CD14-positive monocyte (primary cell): ENCODE measurements around the gene ANTXR2. TPM values are rescaled to one million over a fixed set of nuclear protein-coding genes. Genes with fewer than 3 reads are reported as not detected.

Source experiments
- DNase-seq, 3 donors: peaks; one replicate each; pipeline ENCODE4 v3.0.0-alpha.2; 2011 to 2022
- H2AFZ ChIP-seq: 2 replicates; pipeline ENCODE4 v1.6.0; 2012; ENCODE audit warnings: mild to moderate bottlenecking, low read depth, low read length, inconsistent platforms; ENCODE audit not compliant: insufficient read depth, poor library complexity, severe bottlenecking
- H3K27ac ChIP-seq, 2 donors: 1 replicate in 1 of 2; 2 replicates in 1 of 2; pipeline ENCODE4 v1.5.1; 2012 to 2013; ENCODE audit warnings: low read length in 2 of 2, control low read depth in 1 of 2, inconsistent platforms in 1 of 2, low read depth in 1 of 2, mild to moderate bottlenecking in 1 of 2
- H3K27me3 ChIP-seq, 2 donors: one replicate each; pipeline versions ENCODE4 v1.6.0 to v1.6.1; 2011 to 2013; ENCODE audit warnings: low read length in 2 of 2; ENCODE audit not compliant: control insufficient read depth in 2 of 2, insufficient read depth in 2 of 2
- H3K36me3 ChIP-seq, 2 donors: replicated peaks in 1 of 2; 1 replicate in 1 of 2; 2 replicates in 1 of 2; pipeline versions ENCODE4 v1.5.1 to v1.6.1; 2012 to 2013; ENCODE audit warnings: low read length in 2 of 2, control low read depth in 1 of 2, inconsistent platforms in 1 of 2, mild to moderate bottlenecking in 1 of 2; ENCODE audit not compliant: insufficient read depth in 2 of 2, control insufficient read depth in 1 of 2
- H3K4me1 ChIP-seq, 2 donors: 1 replicate in 1 of 2; 2 replicates in 1 of 2; pipeline versions ENCODE4 v1.5.1 to v1.6.1; 2012 to 2013; ENCODE audit warnings: low read length in 2 of 2, control low read depth in 1 of 2, inconsistent platforms in 1 of 2, mild to moderate bottlenecking in 1 of 2, moderate library complexity in 1 of 2; ENCODE audit not compliant: insufficient read depth in 2 of 2, control insufficient read depth in 1 of 2
- H3K4me2 ChIP-seq: replicated peaks from 2 replicates; pipeline ENCODE3; 2012; ENCODE audit warnings: low read length, moderate library complexity, mild to moderate bottlenecking; ENCODE audit not compliant: poor library complexity, severe bottlenecking; ENCODE audit errors: extremely low read depth
- H3K4me3 ChIP-seq, 3 experiments: fragments of 200-600 bp in 1 of 3; sonication (generic) in 1 of 3; replicated peaks in 1 of 3; 1 replicate in 2 of 3; 2 replicates in 1 of 3; pipeline ENCODE4 v1.5.1; 2011 to 2013; ENCODE audit warnings: low read length in 3 of 3, mild to moderate bottlenecking in 3 of 3, control low read depth in 2 of 3, low read depth in 2 of 3, inconsistent platforms in 1 of 3, moderate library complexity in 1 of 3
- H3K79me2 ChIP-seq: 2 replicates; pipeline ENCODE4 v1.6.0; 2012; ENCODE audit warnings: mild to moderate bottlenecking, control low read depth, inconsistent platforms, low read length, moderate library complexity; ENCODE audit not compliant: insufficient read depth
- H3K9ac ChIP-seq: 2 replicates; pipeline ENCODE4 v1.6.0; 2017; ENCODE audit warnings: low read length, mild to moderate bottlenecking; ENCODE audit not compliant: insufficient read depth, poor library complexity, severe bottlenecking
- H3K9me3 ChIP-seq, 2 donors: replicated peaks in 1 of 2; 1 replicate in 1 of 2; 2 replicates in 1 of 2; pipeline versions ENCODE4 v1.5.1 to v1.6.1; 2012 to 2013; ENCODE audit warnings: low read length in 2 of 2, control low read depth in 1 of 2; ENCODE audit not compliant: control insufficient read depth in 1 of 2, insufficient read depth in 1 of 2
- H4K20me1 ChIP-seq: 2 replicates; pipeline ENCODE4 v1.6.0; 2012; ENCODE audit warnings: mild to moderate bottlenecking, low read length, control low read depth, moderate library complexity; ENCODE audit not compliant: insufficient read depth
- H3K27ac Mint-ChIP-seq, 7 donors: one replicate each; pipeline ENCODE4 v1.8.0; 2020; ENCODE audit warnings: mild to moderate bottlenecking in 7 of 7, mixed read lengths in 7 of 7, moderate library complexity in 6 of 7, inconsistent platforms in 2 of 7
- H3K27me3 Mint-ChIP-seq, 3 donors: one replicate each; pipeline ENCODE4 v1.8.0; 2021 to 2022; ENCODE audit warnings: low read depth in 3 of 3, mild to moderate bottlenecking in 3 of 3, mixed read lengths in 3 of 3, moderate library complexity in 3 of 3, inconsistent platforms in 1 of 3
- H3K36me3 Mint-ChIP-seq, 2 donors: one replicate each; pipeline ENCODE4 v1.8.0; 2020; ENCODE audit warnings: mixed read lengths in 2 of 2, inconsistent platforms in 1 of 2, mild to moderate bottlenecking in 1 of 2
- H3K4me1 Mint-ChIP-seq: one replicate; pipeline ENCODE4 v1.8.0; 2020; ENCODE audit warnings: mild to moderate bottlenecking, mixed read lengths
- H3K4me3 Mint-ChIP-seq, 2 donors: one replicate each; pipeline ENCODE4 v1.8.0; 2020; ENCODE audit warnings: mild to moderate bottlenecking in 2 of 2, mixed read lengths in 2 of 2, moderate library complexity in 1 of 2
- H3K9me3 Mint-ChIP-seq, 7 donors: one replicate each; pipeline ENCODE4 v1.8.0; 2020 to 2022; ENCODE audit warnings: mixed read lengths in 7 of 7, mild to moderate bottlenecking in 6 of 7, moderate library complexity in 6 of 7, inconsistent platforms in 2 of 7
- CTCF ChIP-seq: fragments of 200-600 bp; IDR thresholded peaks from one replicate; pipeline ENCODE4 v1.8.0; 2022; ENCODE audit warnings: antibody characterized with exemption, mild to moderate bottlenecking
- WGBS: methylation state at CpG from one replicate; pipeline ENCODE4 v1.1.5; 2013; ENCODE audit warnings: missing lambda C conversion rate; ENCODE audit not compliant: insufficient coverage; 5-methylcytosine and 5-hydroxymethylcytosine counted together
- intact Hi-C, 2 donors: fragments of 100-400 bp; cut with micrococcal nuclease; formaldehyde crosslinking; loops; one replicate each; pipeline versions ENCODE4 v1.15.0 to v1.15.1; 2023
- polyA plus RNA-seq, 3 donors: library from polyadenylated mRNA; depleted of rRNA in 1 of 3; unstranded in 2 of 3; stranded (reverse) in 1 of 3; fragments of 300-500 nt in 2 of 3; fragments of >200 nt in 1 of 3; fragmentation: Illumina TruSeq in 2 of 3; gene quantifications; 1 replicate in 2 of 3; 2 replicates in 1 of 3; pipeline ENCODE4 v1.2.3, GENCODE V29; 2012 to 2021

ANTXR2 gene
- polyA plus RNA-seq, 3 donors = 15.4 to 69.6 (median 59.2) TPM

- Mint-ChIP-seq H3K4me3 (no peak overlapping the region), H3K27me3 (no peaks in the 10 kb centered on the region), H3K27ac (no peak overlapping the region), H3K4me1 (peaks cover 2% of the 10 kb centered on the region), H3K9me3 (peaks cover 0 to 3% (median 0%) of the 10 kb centered on the region in 7 donors), H3K36me3 (peaks cover 32 to 51% of the 10 kb centered on the region in 2 donors)
- DNase-seq = no peak
- Histone ChIP-seq H3K9ac (no peak overlapping the region), H2AFZ (no peak overlapping the region), H3K9me3 (no peaks in the 10 kb centered on the region), H4K20me1 (peaks cover 73% of the 10 kb centered on the region), H3K79me2 (peaks cover 44% of the 10 kb centered on the region), H3K27me3 (no peaks in the 10 kb centered on the region), H3K27ac (no peak overlapping the region), H3K4me3 (no peak overlapping the region), H3K36me3 (peaks cover 0 to 54% of the 10 kb centered on the region in 2 donors), H3K4me2 (no peak overlapping the region), H3K4me1 (no peaks in the 10 kb centered on the region)
- no peak for TF ChIP-seq CTCF
- intact Hi-C loops = no loop called here
- 100% methylated on average over 1 of the region's 1 CpG for WGBS
Observed at GRCh38 chr4:79998201-79998600, 74.8 kb downstream of the ANTXR2 start.

GRCh38 chr4:79996851-79997250, 76.2 kb downstream of the ANTXR2 start:
- H3K9me3 Mint-ChIP-seq = peaks cover 0 to 3% (median under 1%) of the 10 kb centered on the region in 7 donors
- intact Hi-C loops = no loop called here
- H3K27me3 Mint-ChIP-seq = no peaks in the 10 kb centered on the region
- Histone ChIP-seq H3K4me2 (no peak overlapping the region), H3K79me2 (peaks cover 52% of the 10 kb centered on the region), H3K27me3 (no peaks in the 10 kb centered on the region), H3K4me1 (no peaks in the 10 kb centered on the region), H3K27ac (no peak overlapping the region), H3K9ac (no peak overlapping the region), H3K9me3 (no peaks in the 10 kb centered on the region), H3K4me3 (no peak overlapping the region), H4K20me1 (peaks cover 82% of the 10 kb centered on the region), H3K36me3 (peaks cover 0 to 51% of the 10 kb centered on the region in 2 donors), H2AFZ (no peak overlapping the region)
- no peak overlapping the region for H3K4me3 Mint-ChIP-seq
- peaks cover 2% of the 10 kb centered on the region for H3K4me1 Mint-ChIP-seq
- no peak for TF ChIP-seq CTCF
- peaks cover 30 to 50% of the 10 kb centered on the region in 2 donors for H3K36me3 Mint-ChIP-seq
- whole genome bisulfite sequencing = 100% methylated on average over 2 of the region's 2 CpGs
- no peak for DNase-seq
- no peak overlapping the region for H3K27ac Mint-ChIP-seq
